Measurements from ENCODE around the gene KHDC4.

DNA sequence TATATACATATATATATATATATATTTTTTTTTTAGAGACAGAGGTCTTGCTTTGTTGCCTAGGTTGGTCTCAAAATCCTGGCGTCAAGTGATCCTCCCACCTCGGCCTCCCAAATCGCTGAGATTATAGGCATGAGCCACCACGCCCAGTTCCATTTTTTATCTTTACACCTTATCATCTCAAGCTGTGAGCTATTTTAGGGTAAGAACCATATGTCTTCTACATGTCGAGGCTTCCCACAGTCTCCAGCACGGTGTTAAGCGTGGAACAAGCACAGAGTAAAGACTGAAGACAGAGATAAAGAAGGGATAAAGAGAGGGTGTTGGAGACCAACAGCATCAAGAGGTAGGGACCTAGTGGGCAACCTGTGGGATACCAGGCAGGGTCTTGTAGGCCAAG, 30.0 kb upstream of the KHDC4 start:
- TF ChIP-seq, protein P1, sequence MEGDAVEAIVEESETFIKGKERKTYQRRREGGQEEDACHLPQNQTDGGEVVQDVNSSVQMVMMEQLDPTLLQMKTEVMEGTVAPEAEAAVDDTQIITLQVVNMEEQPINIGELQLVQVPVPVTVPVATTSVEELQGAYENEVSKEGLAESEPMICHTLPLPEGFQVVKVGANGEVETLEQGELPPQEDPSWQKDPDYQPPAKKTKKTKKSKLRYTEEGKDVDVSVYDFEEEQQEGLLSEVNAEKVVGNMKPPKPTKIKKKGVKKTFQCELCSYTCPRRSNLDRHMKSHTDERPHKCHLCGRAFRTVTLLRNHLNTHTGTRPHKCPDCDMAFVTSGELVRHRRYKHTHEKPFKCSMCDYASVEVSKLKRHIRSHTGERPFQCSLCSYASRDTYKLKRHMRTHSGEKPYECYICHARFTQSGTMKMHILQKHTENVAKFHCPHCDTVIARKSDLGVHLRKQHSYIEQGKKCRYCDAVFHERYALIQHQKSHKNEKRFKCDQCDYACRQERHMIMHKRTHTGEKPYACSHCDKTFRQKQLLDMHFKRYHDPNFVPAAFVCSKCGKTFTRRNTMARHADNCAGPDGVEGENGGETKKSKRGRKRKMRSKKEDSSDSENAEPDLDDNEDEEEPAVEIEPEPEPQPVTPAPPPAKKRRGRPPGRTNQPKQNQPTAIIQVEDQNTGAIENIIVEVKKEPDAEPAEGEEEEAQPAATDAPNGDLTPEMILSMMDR (IDR thresholded peaks at IDR 0.05) = no peak
- TF ChIP-seq POLR2A (IDR thresholded peaks at IDR 0.05) = no peak

Measured in uterus (tissue), 2 donors.